Endothelial cell (in vitro differentiated cells): ENCODE results near the gene MACROD2. TPM values are rescaled to one million over a fixed set of nuclear protein-coding genes. Genes with fewer than 3 reads are reported as not detected.

Experiments used
- DNase-seq: peaks from one replicate; pipeline ENCODE4 v3.0.0; 2021; ENCODE audit warnings: low spot score
- H3K27ac Mint-ChIP-seq: one replicate; pipeline ENCODE4 v1.8.0; 2021; ENCODE audit warnings: mixed read lengths, inconsistent platforms; ENCODE audit not compliant: unreplicated experiment
- H3K27me3 Mint-ChIP-seq: one replicate; pipeline ENCODE4 v1.8.0; 2021; ENCODE audit warnings: mild to moderate bottlenecking, moderate library complexity, mixed read lengths, inconsistent platforms; ENCODE audit not compliant: unreplicated experiment
- H3K36me3 Mint-ChIP-seq: one replicate; pipeline ENCODE4 v1.8.0; 2021; ENCODE audit warnings: mild to moderate bottlenecking, low read depth, mixed read lengths, inconsistent platforms; ENCODE audit not compliant: unreplicated experiment
- H3K4me1 Mint-ChIP-seq: one replicate; pipeline ENCODE4 v1.8.0; 2021; ENCODE audit warnings: mild to moderate bottlenecking, mixed read lengths, inconsistent platforms; ENCODE audit not compliant: unreplicated experiment
- H3K4me3 Mint-ChIP-seq: one replicate; pipeline ENCODE4 v1.8.0; 2021; ENCODE audit warnings: mild to moderate bottlenecking, mixed read lengths, inconsistent platforms; ENCODE audit not compliant: unreplicated experiment
- H3K9me3 Mint-ChIP-seq: one replicate; pipeline ENCODE4 v1.8.0; 2021; ENCODE audit warnings: mixed read lengths, inconsistent platforms; ENCODE audit not compliant: unreplicated experiment
- total RNA-seq: library from RNA; stranded (reverse); fragmentation: NEBNext Ultra II Directional; extraction: Animal tissue kit (Norgen Biotek cat#: 25700); gene quantifications from one replicate; pipeline ENCODE4 v1.2.1, GENCODE V29; 2021; ENCODE audit not compliant: unreplicated experiment
- TF ChIP-seq, protein P1 (sequence below): fragments of 200-600 bp; sonication (generic); IDR thresholded peaks from one replicate; pipeline ENCODE4 v1.5.0; 2021; ENCODE audit warnings: antibody characterized with exemption; ENCODE audit not compliant: unreplicated experiment

MACROD2 gene
- total RNA-seq, 1 donor from 2014 or later = 6.4 TPM

GRCh38 chr20:15578113-15578512 is 1582.8 kb downstream of the MACROD2 start:
- H3K27me3 Mint-ChIP-seq = no peaks in the 10 kb centered on the region
- no peak overlapping the region for H3K27ac Mint-ChIP-seq
- H3K36me3 Mint-ChIP-seq = no peaks in the 10 kb centered on the region
- TF ChIP-seq, protein P1, sequence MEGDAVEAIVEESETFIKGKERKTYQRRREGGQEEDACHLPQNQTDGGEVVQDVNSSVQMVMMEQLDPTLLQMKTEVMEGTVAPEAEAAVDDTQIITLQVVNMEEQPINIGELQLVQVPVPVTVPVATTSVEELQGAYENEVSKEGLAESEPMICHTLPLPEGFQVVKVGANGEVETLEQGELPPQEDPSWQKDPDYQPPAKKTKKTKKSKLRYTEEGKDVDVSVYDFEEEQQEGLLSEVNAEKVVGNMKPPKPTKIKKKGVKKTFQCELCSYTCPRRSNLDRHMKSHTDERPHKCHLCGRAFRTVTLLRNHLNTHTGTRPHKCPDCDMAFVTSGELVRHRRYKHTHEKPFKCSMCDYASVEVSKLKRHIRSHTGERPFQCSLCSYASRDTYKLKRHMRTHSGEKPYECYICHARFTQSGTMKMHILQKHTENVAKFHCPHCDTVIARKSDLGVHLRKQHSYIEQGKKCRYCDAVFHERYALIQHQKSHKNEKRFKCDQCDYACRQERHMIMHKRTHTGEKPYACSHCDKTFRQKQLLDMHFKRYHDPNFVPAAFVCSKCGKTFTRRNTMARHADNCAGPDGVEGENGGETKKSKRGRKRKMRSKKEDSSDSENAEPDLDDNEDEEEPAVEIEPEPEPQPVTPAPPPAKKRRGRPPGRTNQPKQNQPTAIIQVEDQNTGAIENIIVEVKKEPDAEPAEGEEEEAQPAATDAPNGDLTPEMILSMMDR = no peak
- H3K9me3 Mint-ChIP-seq = no peaks in the 10 kb centered on the region
- no peak overlapping the region for H3K4me3 Mint-ChIP-seq
- DNase-seq = no peak
- H3K4me1 Mint-ChIP-seq = no peaks in the 10 kb centered on the region

GRCh38 chr20:15579688-15580087 is 1584.4 kb downstream of the MACROD2 start:
- no peaks in the 10 kb centered on the region for H3K9me3 Mint-ChIP-seq
- no peaks in the 10 kb centered on the region for H3K27me3 Mint-ChIP-seq
- no peak overlapping the region for H3K4me3 Mint-ChIP-seq
- TF ChIP-seq, protein P1 = no peak
- no peaks in the 10 kb centered on the region for H3K4me1 Mint-ChIP-seq
- no peak overlapping the region for H3K27ac Mint-ChIP-seq
- no peaks in the 10 kb centered on the region for H3K36me3 Mint-ChIP-seq
- no peak for DNase-seq

GRCh38 chr20:15582146-15582760 is 1586.9 kb downstream of the MACROD2 start:
- no peak for DNase-seq
- H3K9me3 Mint-ChIP-seq = no peaks in the 10 kb centered on the region
- no peaks in the 10 kb centered on the region for H3K4me1 Mint-ChIP-seq
- no peak overlapping the region for H3K27ac Mint-ChIP-seq
- H3K4me3 Mint-ChIP-seq = no peak overlapping the region
- no peaks in the 10 kb centered on the region for H3K27me3 Mint-ChIP-seq
- no peaks in the 10 kb centered on the region for H3K36me3 Mint-ChIP-seq
- TF ChIP-seq, protein P1 = no peak

GRCh38 chr20:15584507-15584906 is 1589.2 kb downstream of the MACROD2 start:
- Mint-ChIP-seq H3K27ac (no peak overlapping the region), H3K4me3 (no peak overlapping the region), H3K36me3 (no peaks in the 10 kb centered on the region), H3K9me3 (no peaks in the 10 kb centered on the region), H3K4me1 (no peaks in the 10 kb centered on the region), H3K27me3 (no peaks in the 10 kb centered on the region)
- no peak for DNase-seq
- TF ChIP-seq, protein P1 = no peak

- H3K36me3 Mint-ChIP-seq = no peaks in the 10 kb centered on the region
- no peak for DNase-seq
- no peak overlapping the region for H3K4me3 Mint-ChIP-seq
- H3K4me1 Mint-ChIP-seq = no peaks in the 10 kb centered on the region
- H3K27ac Mint-ChIP-seq = no peak overlapping the region
- H3K9me3 Mint-ChIP-seq = no peaks in the 10 kb centered on the region
- H3K27me3 Mint-ChIP-seq = no peaks in the 10 kb centered on the region
- TF ChIP-seq, protein P1 = no peak
These were observed 1597.8 kb downstream of the MACROD2 start for GRCh38 chr20:15593081-15593480.
